HG03095 (cell line): Measurements from ENCODE around the gene LEKR1.
A peak's percentile ranks its signal among the peaks of the same experiment; 100 is the strongest.
"Not testable (repeated sequence)": the region's sequence is repeated elsewhere in the genome, so short reads cannot be mapped to it uniquely, and the experiment has no call there.

Source experiments
- ATAC-seq: cut with Tn5 transposase; IDR thresholded peaks from one replicate; pipeline ENCODE4 v1.9.1; 2021; ENCODE audit warnings: moderate library complexity; ENCODE audit not compliant: unreplicated experiment

LEKR1 gene

DNA sequence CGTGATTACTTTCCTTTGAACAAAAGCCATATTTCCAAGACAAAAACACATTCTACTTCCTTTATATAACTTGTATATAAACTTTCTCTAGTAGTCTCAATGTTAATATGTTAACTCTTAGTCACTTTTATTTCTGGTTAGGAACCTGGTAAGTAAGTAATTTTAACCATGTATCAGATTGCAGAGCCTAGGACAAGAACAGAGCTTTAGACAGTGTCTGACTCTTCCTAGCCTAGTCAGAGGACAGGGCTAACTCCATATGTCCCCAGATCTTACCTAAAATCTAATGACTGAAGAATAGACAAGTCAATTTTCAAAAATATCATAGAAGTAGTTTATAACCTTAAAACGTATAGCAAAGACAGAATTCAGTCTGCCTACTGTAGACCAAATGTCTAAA lies 8.3 kb downstream of the LEKR1 start:
- no peak for ATAC-seq

DNA sequence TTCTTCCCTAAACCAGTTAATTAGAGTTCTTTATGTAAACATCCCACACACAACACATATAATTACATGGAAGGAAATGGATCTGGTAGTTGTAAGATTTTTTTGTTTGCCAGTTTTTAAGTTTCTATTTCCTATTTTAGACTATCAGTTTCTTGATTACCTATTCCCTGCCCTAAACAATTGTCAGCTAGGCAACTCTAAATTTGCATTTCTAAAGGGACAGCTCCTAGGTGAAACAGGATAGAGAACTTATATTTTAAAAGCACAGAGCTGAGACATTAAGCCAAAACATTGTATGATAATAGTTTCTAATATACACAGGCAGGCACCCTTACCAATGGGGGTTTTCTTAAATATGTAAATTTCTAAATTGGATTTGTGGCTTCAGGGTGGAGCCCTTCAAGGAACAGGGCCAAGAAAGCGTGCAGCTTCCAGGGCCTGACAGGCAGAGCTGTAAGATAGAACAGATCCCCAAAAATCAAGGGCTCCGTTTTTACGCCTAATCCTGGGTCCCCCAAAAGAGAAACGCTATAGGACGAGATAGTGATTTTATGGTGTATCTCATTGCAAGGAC lies 8.9 kb downstream of the LEKR1 start:
- no peak for ATAC-seq

DNA sequence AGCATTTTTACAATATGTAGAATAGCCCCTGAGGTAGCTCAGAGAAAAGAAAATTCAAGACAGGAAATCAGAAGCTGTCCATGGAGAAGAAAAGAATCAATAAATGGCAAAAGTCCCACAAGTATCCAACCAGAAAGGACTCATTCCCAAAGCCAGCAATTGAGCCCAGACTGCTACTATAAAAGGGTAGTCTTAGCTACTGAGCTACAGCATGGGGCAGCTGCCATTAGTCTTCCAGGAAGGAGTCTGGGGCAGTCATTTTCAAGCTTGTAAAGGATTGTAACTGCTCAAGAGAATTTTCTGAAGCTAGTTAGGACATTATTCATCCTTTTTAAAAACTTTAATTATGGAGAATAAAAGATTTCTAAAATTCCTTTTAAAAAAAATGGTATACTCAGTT lies 10.5 kb downstream of the LEKR1 start:
- ATAC-seq: no peak

DNA sequence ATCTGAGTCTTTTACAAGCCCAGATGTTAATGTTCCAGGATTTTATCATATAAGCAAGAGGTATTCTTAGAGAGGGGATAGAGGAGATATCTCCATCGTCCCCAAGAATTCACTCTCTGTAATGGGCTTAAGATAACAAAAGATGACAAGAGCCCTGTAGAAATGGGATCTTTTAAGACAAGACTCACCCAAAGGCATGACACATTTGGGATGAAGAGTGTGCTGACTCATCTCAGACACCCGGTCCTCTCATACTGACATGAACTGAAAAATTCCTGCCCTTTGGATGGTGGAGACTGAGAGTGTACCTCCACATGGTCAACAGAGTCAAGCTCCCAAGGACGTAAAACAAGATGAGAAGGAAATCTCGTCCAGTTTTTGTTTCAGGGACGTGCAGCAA lies 11.0 kb downstream of the LEKR1 start:
- ATAC-seq: no peak

DNA sequence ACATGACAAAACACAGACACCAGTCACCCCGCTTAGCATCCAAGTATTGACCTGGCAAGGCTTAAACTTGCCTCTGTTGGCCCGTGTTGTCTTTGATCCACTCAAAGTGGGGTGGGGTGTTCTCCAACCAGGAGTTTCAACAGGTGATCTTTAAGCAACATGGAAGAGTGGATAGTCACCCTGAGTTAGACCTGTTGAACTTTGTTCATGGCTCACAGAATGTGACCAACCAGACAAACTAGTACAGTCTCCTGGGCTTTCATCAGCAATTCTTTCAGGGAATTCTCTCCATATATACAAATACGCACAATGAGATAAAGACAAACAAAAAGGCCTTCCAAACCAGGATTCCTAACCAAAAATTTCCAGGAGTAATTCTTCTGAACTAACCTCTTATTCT lies 11.9 kb downstream of the LEKR1 start:
- no peak for ATAC-seq

DNA sequence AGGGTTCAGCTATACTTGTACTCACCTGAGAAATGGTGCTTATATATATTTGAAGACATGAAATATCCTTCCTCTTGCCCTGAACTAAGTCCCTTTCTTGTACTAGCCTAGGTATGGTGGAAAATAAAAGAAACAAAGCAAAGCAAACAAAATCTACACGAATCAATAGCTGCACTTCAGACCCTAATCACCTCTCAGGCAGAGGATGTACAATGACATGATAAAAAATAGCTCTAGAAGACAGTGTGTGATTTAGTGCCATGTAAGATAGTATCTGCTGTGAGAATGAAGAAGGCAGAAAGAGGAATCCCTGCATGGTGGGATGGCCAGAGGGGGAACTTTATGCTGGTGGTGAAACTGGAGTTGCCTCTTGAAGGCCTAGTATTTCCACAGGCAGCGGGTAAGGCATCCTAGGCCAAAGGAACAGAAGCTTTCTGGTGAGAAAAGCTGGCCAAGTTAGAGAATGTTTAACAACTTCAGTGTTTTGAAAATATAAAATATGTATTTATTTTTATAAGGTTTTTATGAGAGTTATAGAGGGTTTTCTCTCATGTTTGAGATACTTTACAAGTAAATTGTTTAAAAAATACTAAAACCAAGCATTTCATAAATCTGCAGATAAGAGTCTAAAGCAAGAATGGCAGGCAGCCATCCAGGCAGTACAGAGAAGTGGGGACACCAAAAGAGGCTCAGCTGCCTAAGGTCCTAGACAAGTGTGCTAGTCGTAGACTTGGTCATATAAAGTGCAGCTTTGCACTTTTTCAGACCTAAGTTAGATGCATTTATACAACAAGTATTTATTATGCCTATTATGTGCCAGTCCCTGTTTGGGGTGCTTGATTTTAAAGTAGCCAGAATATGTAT lies 14.9 kb downstream of the LEKR1 start:
- no peak for ATAC-seq

DNA sequence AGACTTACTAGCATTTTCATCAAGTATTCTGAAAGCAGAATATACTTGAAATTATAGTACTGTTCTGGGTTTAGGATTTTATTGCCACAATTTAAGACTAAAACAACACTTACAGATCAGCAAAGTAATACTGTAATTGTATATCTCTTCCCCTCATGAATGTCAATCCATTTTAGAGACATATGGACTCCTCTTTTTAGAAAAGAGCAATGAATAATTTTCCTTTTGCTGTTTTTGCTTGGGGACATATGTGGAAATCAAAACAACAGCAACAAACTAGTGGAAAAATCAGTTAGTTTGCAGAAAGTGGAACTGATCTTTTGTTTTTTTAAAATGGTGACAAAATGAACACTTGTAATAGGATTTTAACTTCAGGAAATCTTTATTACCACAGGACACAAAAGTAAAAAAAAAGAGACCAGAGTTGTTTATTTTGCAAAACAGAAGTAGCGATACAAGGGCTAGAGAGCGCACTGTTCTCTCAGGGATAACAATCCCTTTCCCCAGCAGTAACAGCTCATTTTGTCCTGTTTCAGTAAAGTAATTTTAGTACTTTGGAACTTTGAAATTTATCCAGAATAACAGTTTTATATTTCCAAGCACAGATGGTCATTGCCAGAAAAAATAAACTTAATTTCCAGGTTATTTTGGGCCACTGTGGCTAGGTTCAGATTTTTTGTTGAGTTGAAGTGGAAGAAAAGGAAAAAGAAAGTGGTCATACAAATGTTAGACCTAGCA lies 17.1 kb downstream of the LEKR1 start:
- no peak for ATAC-seq

DNA sequence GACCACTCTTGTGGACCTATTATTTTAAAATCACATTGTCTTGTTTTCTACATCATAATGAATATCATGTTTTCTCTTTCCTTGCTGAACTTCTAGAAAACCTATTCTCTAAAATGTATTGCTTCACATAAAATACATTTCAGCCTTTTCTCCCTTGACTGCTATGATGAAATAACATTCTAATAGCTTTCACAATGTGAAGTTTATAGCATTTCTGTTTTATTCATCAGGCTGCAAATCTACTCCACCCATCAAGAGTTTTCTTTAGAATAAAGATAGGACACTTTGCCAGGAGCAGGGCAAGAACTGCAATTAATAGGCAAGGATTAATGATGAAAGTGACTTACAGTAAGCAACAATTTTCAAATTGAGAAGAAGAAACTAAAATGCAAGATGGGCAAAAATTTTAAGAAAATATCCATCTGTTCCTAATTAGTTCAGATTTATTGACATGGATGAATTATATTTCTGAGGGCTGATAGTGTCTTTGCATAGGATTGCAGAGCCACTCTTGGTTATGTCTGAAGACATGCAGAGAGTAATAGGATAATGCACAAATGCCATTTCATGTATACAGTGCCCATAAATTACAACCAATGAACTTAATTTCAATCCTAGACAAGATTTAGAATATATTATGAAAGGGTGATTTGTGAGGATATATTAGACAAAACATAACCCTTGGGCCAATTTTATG lies 21.7 kb downstream of the LEKR1 start:
- no peak for ATAC-seq

DNA sequence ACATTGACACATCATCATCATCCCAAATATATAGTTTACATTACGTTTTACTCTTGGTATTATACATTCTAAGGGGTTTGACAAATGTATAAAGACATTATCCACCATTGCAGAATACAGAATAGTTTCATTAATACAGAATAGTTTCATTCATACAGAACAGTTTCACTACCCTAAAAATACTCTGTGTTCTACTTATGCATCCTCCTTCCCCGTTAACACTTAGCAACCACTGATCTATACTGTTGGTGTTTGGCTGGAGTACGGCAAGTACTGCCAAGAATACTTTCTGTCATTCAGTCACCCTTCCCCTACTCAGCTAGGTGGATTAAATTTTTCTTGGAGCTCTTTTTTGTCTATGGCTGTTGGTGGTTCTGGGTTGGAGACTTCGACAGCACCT lies 33.4 kb downstream of the LEKR1 start:
- ATAC-seq: peak; percentile 93

DNA sequence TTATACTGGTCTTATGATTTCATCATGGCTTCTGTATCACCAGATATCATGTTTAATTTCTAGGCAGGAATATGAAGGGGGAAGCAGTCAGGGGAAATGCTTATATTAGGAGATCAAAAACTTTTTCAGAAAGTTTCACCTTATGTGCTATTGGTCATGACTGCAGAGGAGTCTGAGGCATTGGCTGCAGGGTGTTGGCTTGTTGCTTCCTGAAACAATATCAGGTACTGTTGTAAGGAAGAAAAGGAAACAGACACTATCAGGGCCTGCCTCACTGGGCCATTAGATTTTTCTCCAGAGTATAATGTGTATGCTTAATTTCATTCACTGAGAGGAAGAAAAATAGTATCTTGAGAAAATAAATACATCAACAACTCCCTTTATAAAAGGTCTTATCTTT lies 34.7 kb downstream of the LEKR1 start:
- no peak for ATAC-seq

DNA sequence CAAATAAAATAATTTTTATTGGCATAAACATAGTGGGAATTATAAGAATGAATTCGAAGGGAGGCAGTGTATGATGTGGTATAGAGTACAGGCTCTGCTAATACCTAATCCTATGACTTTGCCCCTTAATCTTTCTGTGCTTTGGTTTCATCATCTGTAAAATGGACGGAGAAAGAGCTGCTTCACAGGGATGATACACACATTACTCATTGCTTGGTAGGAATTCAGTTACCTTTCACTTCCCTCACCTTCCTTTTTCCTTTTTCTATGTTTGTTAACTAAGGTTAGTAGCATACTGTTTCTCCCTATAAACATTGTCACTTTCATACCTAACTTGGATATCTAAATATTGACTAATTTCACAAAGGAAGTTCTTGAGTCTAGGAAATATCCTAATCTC lies 36.2 kb downstream of the LEKR1 start:
- no peak for ATAC-seq

DNA sequence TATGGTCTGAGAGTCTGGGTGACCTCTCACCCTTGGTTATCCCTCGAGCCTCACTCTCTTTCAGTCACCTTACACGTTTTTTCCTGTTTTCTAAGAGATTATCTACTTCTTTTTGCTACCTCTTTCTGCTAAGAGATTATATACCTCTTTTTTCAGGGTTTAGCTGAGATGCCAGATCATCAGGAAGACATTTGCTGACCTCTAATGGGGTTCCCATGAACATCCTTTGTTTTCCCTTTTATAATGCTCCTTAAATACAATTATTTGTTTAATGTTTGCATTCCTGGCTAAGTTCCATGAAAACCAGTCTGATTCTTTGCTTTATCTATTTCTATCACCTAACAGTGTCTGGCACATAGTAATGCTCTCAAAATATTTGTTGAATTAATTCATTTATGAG lies 39.6 kb downstream of the LEKR1 start:
- ATAC-seq: no peak

DNA sequence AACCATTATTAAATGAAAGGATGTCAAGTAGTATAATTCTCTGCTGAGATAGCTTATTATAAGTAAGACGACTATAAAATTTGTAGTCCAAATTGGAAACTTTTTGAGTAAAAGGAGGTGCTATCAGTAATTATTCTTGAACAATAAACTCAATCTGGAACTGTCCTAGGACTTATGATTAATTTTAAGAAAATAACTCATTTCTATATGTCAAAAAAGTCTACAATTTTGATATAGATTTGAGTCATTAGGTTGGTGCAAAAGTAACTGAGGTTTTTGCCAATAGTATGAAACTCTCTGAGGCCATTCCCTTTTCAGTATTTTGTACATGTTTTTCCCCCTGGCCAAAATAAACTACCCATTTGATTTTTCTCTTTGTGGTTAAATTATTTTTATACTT lies 41.0 kb downstream of the LEKR1 start:
- no peak for ATAC-seq

DNA sequence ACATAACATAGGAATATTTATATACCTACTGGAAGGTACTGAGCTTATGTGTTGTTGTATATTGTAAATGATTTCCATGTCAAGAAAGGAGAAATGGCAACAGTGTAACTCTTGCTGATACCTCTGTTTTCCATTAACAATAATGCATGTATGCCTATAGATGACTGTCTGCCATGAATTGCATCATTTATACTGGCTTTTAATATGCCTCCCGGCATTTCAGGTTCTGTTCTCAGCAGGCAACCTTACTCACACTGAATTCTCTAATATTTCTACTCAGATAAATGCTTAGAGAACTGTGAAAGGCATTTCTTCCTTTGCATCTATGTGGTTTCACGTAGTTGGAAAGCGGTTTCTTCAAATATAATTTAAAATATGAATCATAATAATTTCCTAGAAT lies 41.8 kb downstream of the LEKR1 start:
- no peak for ATAC-seq

DNA sequence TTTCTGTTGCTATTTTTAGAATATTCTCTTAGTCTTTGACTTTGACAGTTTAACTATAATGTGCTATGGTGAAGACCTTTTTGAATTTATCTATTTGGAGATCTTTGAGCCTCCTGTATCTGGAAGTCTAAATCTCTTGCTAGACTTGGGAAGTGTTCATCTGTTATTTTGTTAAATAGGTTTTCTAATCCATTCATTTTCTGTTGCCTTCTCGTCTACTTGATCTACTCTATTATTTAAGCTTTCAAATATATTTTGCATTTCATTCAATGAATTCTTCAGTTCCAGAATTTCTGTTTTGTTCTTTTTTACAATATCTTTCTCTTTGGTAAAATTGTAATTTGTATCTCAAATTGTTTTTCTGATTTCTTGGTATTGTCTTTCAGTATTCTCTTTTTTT lies 47.8 kb downstream of the LEKR1 start:
- ATAC-seq: no peak

DNA sequence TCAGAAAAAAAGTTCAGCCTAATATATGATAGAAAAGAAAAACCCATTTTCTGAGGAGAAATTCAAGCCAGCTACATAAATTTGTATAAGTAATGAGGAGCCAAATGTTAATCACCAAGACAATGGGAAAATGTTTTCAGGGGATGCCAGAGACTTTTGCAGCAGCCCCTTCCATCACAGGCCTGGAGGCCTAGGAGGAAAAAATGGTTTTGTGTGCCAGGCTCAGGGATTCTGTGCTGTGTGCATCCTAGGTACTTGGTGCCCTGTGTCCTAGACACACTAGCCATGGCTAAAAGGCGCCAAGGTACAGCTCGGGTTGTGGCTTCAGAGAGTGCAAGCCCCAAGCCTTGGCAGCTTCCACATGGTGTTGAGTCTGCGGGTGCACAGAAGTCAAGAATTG lies 53.3 kb downstream of the LEKR1 start:
- ATAC-seq: not testable (repeated sequence)

DNA sequence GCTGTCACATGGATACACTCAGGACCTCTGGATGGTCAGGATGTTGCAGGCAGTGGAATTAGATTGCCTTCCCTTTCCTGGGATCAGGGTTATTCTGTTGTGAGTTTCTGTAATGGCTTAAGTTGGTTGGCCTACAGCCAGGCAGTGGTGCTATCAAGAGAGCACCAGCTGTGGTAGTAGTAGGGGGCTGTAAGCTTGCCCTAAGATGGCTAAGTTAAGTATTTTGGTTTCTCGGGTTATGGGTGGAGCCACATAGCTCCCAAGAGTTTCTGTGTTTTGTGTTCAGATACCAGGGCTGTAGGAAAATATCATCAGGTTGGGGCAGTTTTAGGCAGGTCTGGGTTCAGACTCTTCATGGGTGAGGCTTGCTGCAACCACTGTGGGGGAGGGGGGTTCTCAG lies 59.6 kb downstream of the LEKR1 start:
- ATAC-seq: no peak

DNA sequence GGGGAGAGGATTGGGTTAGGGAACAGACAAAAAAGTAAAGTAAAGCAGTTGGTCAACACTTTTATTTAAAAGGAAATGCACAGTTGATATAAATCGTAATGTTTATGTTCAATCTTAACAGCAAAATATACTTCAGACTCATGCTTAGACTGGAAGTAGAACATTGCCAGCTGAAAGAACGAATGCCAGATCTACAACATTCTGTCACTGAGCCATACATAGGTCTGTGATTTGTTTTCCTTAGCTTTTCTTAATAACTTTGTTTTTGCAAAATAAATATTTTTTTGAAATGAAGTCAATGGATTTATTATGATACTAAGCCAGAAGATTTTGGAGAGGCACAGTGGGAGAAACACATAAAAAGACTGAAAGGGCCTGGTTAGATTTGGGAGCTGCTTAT lies 62.0 kb downstream of the LEKR1 start:
- ATAC-seq: no peak

DNA sequence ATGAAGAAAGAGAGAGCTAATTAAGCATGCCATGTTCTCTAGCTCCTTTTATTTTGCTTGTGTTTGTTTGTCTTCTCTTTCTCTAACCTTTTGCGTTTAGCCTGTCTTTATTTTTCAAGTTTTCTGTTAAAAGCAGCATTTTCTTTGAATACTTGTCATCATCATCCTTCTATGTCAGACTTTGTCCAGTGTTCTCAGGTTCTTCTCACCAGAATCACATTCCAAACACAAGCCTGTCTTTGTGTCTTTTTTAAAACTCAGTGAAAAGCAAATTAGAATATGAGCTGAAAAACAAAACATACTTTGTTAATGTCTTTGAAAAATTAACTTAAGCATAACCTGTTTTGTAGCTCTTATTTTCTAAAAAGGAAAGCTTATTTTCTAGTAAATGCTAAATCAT lies 62.4 kb downstream of the LEKR1 start:
- ATAC-seq: no peak

DNA sequence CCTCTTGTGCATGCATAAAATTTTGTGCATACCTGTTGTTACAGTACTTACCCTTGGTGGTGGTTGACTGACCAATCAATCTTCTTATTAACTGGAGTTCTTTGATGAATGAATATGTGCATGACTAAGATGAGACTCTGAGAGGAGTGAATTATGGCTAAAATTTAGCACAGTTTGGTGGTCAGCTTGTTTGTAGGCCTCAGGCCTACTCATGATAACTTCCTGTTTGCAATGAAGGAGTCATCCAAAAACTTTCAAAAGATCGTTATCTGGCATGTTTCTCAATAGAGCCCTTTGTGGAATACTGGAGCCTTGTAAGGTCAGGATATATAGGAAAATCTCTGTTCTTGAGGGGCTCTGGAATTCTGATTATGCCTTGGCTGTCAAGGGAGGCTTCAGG lies 66.5 kb downstream of the LEKR1 start:
- no peak for ATAC-seq

DNA sequence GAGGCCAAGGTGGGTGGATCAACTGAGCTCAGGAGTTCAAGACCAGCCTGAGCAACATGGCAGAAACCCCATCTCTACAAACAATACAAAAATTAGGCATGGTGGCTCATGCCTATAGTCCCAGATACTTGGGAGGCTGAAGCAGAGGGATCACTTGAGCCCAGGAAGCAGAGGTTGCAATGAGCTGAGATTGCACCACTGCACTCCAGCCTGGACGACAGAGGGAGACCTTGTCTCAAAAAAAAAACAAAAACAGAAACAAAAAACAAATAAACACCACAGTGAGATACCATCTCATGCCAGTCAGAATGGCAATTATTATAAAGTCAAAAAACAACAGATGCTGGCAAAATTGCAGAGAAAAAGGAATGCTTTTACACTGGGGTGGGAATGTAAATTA lies 69.2 kb downstream of the LEKR1 start:
- not testable (repeated sequence) for ATAC-seq

DNA sequence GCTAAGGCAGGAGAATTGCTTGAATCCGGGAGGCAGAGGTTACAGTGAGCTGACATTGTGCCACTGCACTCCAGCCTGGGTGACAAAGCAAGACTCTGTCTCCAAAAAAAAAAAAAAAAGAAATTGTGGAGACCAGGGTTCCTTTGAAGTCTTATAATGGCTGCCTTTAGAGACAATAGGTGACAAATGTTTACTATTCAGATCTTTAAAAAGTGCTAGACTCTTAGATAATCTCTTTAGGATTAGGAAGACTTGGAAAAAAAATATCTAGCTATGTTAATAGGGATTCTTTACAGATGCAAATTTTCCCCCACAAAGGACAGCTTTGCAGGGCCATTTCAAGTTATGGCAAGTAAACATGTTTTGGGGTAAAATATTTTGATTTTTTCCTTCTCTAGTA lies 71.7 kb downstream of the LEKR1 start:
- not testable (repeated sequence) for ATAC-seq
